ENCODE data around the gene ALG12.
A peak's percentile ranks its signal among the peaks of the same experiment; 100 is the strongest.

The ALG12 gene

DNA sequence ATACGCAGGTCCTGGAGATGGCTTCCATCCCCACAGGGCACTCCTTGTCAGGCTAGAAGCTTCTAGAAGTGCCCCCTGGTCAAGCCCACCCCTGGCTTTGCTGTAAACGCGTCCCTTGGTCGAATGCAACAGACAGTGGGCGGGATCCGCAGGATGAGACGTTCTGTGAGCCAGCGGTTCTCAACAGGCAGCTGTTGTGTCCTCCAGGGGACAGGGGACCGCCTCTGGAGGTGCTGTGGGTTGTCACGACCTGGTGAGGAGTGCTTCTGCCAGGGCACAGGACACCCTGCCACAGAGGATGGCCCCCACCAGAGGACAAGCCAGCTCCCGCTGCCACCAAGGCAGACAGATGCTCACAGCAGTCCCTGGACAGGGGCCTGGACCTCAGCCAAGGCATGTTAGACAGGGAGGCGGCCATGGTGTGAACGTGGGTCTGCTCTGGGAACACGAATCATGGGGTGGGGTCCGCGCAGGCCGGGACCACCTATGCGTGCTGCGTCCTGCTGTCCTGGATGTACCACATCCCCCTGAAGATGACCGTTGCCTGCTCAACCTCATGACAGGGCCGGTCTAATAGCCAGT lies 11.8 kb upstream of the ALG12 start:
- no peak for DNase-seq

DNA sequence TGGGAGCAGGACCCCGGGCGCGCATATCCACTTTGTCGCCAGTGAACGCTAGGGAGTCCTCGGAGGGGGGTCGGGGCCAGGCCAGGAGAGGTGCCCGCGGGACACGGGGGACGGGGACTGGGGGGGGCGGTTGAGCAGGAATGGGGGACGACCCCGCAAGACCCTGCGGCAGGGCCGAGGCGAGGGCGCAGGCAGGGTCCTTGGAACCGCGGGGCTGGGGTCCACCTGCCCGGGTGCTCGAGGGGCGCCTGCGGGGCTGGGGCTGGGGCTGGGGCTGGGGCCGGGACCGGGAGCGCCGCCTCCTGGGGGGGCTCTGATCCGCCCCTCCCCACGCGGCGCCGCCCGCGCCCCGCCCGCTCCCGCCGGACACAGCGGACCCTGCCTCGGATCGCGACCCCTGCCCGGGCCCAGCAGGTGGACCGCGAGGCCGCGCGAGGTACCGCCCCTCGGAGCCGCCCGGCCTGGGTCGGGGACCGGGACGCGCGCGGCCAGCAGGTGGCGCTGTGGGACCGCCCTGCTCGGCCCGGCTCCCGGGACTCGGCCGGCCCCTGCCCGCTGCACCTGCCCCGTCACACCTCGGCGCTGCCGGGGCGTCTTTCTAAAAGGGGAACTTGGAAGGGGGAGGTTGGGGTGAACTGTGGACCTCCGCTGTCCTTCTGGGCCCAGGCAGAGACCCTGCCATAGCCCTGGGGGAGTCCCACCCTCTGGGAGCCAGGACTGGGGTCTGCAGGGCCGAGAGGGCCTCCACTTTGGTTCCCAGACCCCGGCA lies 11.2 kb upstream of the ALG12 start:
- DNase-seq = peak; percentile 37

DNA sequence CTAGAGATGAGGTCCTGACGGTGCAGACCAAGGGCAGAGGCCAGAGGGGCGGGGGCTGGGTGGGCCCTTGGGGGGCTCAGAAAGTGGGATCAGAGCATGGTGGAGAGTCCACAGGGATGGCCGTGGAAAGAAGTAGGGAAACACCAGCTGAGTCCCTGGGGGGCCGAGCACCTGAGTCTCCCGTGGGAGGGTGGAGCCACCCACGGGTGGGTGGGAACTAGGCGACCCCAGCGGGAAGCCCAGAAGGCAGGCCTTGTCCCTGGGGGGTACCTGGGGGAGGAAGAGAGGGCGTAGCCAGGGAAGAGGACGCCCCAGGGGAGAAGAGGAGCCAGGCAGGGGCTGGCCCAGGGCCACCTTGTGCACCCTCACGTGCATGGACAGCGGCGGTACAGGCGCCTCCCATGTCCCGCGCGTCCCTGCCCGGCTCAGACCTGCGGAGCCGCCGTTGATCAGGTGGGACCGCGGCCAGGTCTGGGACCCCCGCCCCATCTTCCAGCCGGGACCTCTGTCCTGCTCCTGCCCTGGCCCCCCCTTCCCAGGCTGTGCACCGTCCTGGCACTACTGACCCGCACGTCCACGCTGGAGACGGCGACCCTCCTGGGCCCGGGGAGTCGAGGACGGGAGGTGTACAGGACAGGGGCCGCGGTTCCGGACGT lies 10.4 kb upstream of the ALG12 start:
- no peak for DNase-seq

DNA sequence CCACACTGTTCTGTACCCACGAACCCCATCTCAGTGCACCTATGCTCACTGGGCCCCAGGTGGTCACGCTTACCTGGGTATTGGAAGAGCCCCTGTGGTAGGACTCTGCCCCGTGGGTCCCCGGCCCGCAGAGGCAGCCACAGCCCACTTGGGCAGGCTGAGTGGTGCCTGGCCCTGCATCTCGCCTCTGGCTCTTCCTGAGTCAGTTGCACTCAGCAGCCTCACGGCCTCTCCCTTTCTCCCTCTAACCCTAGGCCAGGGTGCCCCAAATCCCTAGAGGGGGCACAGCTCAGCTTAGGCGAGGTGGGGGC lies 9.9 kb upstream of the ALG12 start:
- no peak for DNase-seq

DNA sequence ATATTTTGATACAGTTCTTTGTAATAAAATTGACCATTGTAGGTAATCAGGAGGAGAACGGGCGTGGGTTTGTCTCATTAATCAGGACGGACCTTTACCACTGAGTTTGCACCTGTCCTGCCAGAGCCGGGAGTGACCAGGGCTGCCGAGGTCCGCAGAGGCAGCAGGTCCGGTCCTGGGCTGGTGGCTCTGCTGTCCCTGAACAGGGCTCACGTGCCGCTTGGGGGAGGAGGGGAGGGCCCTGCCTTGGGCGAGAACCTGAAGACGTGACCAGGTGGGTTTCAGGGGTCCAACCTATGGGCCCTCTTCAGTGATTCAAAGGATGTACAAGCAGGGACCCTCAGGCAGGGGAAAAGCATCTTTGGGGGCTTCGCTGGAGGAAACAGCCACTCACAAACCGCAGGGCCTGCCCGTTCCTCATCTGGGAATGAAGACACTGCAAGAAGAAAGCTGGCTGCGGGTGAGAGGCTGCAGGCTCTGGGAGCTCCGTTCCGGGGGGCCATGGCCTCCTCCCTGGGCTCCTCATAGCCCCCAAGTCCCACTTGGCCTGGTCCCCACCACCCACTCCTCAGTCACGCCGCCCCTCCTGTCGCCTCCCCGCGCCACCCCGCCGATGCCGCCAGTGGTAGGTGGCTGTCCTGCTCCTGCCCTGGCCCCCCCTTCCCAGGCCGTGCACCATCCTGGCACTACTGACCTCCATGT lies 9.4 kb upstream of the ALG12 start:
- no peak for DNase-seq

DNA sequence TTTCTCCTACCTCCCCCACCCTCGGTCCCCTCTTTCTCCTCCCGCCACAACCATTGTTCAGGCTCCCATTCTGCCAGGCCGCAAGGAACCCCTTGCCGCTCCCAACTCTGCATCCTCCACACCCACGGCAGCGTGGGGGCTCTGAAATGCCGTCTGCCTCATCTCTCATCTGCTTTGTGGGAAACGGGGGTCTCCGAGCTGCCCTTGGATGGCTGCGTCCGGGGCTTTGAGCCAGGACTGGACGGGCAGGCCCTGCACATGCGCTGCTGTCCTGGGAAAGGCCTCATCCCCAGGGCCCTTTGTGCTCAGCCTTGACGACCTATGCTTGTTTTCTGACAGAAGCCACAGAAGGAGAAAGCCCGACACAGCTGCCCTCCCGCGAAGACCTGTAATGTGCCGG lies 8.7 kb upstream of the ALG12 start:
- no peak for DNase-seq

DNA sequence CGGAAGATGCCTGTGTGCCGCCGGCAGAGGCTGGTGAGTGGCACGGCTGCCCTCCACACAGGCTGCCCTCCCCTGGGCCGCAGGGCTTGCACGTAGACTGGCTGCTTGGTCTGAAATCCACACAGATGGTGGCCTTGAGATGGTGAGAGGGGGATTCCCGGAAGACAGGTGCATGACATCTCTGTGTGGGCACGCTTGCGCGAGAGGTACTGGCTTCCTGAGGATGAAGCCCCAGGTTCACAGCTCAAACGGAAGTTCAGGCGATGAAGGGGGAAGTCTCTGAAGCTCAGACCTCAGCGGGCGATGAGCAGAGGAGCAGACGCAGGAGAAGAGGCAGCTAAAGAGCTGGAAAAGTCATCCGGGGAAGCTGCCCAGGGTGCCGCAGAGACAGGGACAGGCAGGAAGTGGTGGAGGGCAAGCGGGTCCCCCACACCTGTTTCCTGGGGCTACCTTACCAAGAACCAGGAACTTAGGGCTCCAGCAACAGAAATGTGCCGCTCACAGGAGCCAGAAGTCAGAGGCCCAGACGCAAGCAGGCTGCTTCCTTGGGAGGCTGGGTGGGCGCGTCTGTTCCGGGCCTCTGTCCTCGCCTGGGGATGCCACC lies 7.4 kb upstream of the ALG12 start:
- DNase-seq = no peak

DNA sequence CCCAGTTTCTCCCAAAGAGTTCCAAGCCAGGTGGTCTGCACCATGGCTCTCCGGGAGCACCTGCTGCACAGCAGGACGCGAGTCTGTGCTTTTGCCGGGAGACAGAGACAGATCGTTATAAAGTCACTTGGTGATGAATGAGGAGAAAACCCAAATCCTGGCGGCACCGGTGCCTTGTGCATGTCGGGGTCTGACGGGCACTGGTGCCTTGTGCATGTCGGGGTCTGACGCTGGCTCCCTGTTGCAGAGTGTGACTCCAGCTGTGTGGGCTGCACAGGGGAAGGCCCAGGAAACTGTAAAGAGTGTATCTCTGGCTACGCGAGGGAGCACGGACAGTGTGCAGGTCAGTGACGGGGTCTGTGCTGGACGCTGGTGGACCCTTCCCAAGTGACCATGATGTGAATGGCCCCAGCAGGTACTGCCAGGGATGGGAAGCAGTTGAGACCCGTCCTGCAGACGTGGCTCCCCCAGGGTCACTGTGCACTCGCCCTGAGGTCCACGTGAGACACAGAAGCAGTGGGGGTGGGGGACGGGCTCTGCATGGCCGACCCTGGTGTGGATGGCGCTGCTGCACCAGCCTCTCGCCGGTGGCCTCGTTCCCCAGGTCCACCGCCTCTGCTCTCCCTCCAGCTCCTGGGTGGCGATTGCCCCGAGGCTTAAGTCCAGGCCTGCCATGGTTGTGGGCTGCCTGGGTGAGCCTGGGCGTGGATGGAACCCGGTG lies 6.0 kb upstream of the ALG12 start:
- DNase-seq = no peak

DNA sequence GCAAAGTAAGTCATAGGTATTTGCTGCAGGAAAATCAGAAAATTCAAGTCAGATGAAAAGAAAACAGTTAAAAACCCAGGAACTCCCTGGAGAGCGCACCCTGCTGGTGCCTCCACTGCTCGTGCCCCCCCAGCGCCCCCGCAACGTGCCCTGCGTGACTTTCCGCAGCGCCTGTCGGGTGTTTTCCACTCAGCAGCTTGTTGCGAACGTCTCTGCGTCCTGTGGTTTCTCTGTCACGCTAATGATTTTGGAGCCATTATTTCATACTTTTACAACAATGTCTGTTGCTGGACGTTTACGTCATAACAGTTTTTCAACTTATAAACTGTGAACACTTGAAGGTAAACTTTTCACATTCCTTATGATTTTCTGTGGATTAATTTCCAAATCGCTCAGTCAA lies 5.2 kb upstream of the ALG12 start:
- no peak for DNase-seq

DNA sequence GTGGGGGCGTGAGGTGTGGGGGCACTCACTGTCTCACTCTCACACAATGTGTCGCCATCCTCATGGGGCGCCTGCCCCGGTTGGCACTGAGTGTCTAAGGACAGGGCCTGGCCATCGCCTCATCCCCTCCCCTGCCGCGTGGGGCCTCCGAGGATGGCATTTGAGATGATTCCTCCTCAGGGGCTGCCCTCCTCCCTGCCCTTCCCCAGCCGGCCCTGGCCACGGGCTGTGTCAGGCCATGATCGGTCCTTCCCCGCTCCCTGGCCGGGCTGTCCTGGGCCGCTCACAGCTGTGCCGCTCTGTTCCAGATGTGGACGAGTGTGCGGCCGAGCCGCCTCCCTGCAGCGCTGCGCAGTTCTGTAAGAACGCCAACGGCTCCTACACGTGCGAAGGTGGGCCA lies 4.7 kb upstream of the ALG12 start:
- DNase-seq = no peak

DNA sequence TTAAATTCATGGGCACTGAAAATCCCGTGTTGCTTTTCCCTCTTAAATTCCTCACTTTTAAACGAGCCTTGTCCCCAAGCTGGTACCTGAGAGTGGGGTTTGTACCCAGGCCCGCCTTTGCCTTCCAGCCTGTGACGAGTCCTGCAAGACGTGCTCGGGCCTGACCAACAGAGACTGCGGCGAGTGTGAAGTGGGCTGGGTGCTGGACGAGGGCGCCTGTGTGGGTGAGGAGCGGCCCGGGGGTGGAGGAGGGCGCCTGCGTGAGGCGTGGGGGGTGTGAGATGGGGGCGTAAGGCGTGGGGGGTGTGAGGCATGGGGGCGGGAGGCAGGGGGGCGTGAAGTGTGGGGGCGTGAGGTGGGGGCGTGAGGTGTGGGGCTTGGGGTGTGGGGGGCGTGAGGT lies 4.2 kb upstream of the ALG12 start:
- no peak for DNase-seq

DNA sequence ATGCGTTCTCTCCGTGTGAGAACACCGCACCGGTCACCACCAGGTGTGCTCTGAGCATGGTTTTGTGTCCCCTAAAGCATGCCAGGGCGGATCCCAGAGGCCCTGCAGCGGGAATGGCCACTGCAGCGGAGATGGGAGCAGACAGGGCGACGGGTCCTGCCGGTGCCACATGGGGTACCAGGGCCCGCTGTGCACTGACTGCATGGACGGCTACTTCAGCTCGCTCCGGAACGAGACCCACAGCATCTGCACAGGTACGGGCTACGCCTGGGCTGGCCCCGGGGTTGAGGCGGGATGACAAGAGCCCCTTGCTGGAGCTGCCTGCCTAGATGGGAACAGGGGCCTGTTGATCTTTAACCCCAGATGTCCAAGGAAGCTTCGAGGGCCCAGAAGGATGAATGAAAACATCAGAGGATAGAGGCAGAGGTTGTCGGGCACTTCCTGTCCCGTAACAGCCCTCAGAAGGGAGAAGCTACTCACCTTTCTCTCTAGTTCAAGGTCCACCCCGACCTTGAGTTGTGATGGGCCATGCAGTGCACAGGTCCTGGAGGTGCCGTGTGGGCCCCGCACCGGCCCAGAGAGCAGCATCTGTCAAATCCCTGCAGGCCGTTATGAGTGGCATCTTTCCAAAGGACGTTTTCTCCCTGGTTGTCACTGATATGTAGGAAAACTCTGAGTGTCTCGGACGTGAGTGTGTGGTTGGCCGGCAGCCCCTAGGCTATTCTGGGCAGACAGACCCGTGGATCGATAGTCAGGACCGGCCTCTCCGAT lies 3.5 kb upstream of the ALG12 start:
- DNase-seq = no peak

DNA sequence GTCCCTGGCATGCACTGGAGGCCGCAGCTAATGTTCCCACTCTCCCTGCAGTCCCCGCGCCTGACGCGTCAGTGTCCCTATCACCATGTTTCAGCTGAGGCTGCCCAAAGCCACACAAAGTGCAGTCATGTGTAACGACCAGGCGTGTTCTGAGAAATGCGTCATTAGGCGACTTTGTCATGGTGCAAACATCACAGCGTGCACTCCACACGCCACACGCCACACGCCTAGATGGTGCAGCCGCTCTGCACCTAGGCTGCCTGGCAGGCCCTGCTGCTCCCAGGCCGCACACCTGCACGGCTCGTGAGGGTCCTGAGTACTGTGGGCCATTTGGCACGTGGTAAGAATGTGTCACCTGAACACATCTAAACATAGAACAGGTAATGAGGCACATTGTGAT lies 2.6 kb upstream of the ALG12 start:
- DNase-seq = no peak

DNA sequence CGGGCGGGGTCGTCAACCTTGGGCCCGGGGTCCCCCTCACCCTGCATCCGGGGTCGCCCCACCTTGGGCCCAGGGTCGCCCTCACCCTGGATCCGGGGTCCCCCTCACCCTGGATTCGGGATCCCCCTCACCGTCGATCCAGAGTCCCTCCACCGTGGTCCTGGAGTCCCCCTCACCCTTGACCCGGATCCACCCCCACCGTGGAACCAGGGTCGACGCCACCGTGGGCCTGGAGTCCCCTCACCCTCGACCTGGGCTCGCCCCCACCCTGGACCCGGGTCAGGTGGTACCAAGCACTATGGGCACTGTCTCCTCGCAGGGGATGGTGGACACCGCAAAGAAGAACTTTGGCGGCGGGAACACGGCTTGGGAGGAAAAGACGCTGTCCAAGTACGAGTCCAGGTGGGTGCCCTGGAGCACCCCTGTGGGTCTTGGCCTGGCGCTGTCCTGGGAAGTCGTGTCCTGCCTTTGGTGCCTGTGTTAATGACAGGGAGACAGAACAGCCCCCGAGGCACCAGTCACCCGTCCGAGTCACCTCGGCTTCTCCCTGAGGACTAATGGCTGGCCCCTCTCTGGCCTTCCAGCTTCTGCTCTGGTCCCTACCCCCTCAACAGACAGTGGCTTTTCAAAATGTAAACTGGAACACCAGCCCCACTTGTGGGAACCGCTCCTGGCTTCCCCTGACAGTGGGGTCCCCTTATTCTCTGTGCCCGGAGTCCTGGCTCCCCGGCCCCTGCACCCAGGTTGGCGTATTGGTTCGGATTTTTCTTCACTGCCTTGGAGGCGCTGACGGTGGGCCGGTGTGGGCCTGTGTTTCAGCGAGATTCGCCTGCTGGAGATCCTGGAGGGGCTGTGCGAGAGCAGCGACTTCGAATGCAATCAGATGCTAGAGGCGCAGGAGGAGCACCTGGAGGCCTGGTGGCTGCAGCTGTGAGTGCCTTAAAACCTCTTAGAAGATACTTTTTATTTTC lies 958 bp upstream of the ALG12 start:
- DNase-seq = no peak

DNA sequence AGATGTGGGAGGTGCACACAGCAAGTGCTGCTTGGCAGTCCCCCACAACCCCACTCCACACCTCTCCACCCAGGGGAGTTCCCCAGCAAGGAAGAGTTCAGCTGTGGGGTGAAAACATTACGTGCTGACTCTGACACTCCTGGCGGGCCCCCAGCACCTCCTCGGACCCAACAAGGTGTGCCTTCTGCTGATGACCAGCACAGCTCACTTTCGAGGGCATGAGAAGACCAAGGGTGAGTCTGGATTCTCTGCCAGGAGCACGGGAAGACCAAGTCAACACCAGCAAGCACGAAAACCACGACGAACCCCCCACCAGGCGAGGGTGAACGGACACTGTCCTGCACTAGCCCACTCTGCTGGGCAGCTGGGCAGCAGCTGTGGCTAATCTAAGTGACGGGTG lies 1.4 kb downstream of the ALG12 start:
- no peak for DNase-seq

DNA sequence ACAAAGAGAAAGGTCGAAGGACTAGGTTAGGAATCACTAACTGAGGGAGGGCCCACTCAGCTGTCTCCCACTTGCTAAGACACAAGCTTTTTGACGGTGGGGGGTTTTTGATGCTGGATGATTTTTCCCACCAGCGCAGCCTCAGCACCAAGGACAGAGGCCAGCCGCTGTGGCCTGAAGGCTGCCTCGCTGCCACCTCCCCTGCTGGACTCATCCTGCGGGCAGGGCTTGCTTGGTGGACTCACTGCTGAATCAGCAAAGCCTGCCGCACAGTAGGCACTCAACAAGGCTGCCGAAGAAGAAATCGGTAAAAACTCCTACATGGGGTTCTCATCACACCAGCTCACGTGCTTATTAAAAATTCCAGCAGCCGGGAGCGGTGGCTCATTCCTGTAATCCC lies 2.6 kb downstream of the ALG12 start:
- no peak for DNase-seq

DNA sequence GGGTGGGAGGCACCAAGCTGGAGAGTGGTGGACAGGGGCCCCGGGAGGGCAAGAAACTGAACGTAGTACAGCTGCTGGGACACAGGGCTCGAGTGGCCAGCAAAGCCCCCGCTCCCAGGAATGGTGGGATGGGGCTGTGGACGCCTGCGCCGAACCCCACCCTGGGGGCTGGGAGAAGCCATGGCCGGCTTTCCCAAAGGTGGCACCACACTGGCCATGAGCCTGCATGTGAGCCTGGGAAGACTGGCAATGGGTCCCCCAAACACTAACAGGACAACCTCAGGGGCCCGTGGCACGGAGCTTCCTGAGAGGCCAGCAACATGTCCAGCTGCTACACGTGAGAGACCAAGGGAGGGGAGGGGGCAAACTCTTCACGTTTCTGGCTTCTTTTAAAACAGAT lies 4.0 kb downstream of the ALG12 start:
- no peak for DNase-seq

DNA sequence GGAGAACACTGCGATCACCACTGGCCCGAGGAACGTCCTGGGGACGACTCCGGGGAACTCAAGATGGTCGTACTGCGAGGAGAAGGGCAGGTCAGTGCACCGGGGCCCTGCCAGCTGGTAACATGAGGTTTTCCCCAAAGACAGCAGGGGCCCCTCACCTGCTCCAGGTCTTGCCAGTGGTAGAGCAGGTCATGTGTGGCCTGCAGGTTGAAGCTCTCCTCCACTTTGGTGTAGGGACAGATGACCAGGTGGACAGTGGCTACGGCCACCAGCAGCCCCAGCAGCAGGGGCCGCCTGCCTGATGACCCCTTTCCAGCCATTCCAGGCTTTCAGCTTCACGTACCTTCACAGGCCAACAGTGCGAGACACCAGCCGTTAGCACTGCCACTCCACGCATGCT lies 4.8 kb downstream of the ALG12 start:
- DNase-seq = no peak

DNA sequence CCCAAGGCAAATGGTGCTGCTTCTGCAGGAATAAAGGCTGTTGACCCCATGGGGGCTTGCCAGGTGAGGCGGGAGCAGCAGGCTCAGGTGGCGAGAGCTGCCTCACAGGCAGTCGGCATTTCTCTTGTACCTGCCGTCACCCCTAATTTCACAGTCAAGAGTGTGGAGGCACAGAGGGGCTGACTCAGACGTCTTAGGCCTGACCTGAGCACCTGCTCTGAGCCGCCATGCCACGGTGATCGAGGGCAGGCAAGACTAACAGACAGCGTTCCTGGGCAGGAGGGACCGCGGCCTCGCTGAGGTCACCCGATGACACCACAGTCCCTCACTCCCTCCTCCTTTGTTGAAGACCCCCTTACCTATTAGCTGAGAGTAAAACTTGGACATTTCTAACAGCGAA lies 5.2 kb downstream of the ALG12 start:
- DNase-seq = no peak

DNA sequence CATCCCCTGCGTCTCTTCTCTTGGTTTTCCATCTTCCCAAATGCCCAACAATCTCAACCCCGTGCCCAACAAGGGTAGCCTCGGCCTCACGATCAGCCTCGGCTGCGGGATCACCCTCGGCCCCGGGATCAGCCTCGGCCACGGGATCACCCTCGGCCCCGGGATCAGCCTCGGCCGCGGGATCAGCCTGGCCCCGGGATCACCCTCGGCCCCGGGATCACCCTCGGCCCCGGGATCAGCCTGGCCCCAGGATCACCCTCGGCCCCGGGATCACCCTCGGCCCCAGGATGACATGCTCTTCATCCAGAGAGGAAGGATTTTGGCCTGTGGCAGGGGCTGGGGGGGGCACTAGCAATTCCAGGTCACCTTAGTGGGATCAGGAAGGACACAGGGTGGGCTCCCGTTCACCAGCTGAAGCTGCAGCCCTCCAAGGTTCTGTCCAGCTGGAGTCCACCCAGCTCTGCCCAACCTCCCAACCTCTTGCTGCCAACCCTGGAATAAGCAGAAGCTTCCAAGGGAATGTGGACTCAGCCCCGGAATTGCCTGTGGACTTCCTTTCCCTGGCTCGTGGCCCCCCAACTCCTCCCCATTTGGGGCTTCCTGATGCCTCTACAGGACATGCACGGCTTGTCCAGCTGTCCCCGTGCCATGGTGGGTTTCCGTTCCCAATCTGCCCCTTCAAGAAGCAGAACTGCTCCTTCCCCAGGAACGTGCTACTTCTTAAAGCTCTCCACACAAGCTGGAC lies 6.2 kb downstream of the ALG12 start:
- no peak for DNase-seq
